HepG2 (cell line): ENCODE measurements around the gene ANXA6.

ENCODE experiments used
- ARID3A ChIP-seq: IDR thresholded peaks from 2 replicates; pipeline ENCODE4 v1.6.1; 2012; ENCODE audit warnings: low read depth, low read length, improper control_type of control experiment
- BRCA1 ChIP-seq: sonication (generic); formaldehyde crosslinking; IDR thresholded peaks from 2 replicates; pipeline ENCODE4 v1.4.0; 2020; ENCODE audit warnings: missing genetic modification reagents
- POLR2AphosphoS5 ChIP-seq: IDR thresholded peaks from 2 replicates; pipeline ENCODE4 v1.6.1; 2012; ENCODE audit warnings: low read depth, low read length
- SP4 ChIP-seq: sonication (generic); formaldehyde crosslinking; IDR thresholded peaks from 2 replicates; pipeline ENCODE4 v1.8.1; 2023; ENCODE audit warnings: mild to moderate bottlenecking, missing genetic modification reagents
- ZBTB2 ChIP-seq: sonication (generic); formaldehyde crosslinking; IDR thresholded peaks from 2 replicates; pipeline ENCODE4 v1.8.0; 2022; ENCODE audit warnings: low read depth, missing genetic modification reagents
- ZFP41 ChIP-seq: sonication (generic); formaldehyde crosslinking; IDR thresholded peaks from 2 replicates; pipeline ENCODE4 v1.4.0; 2020; ENCODE audit warnings: mild to moderate bottlenecking, missing genetic modification reagents, borderline replicate concordance
- TF ChIP-seq, protein P1 (sequence below), 2 experiments: IDR thresholded peaks; 2 replicates each; pipeline ENCODE4 v1.6.1; 2011 to 2012; ENCODE audit warnings: low read length in 2 of 2, borderline replicate concordance in 1 of 2, low read depth in 1 of 2, mild to moderate bottlenecking in 1 of 2, moderate library complexity in 1 of 2
- TF ChIP-seq, protein P2 (sequence below): sonication (generic); formaldehyde crosslinking; IDR thresholded peaks from 2 replicates; pipeline ENCODE4 v1.5.0; 2020; ENCODE audit warnings: mild to moderate bottlenecking, missing genetic modification reagents, moderate library complexity
- TF ChIP-seq, protein P3 (sequence below): sonication (generic); formaldehyde crosslinking; IDR thresholded peaks from 2 replicates; pipeline ENCODE4 v1.9.0; 2021; ENCODE audit warnings: missing genetic modification reagents, borderline replicate concordance

GRCh38 chr5:151123897-151124751, 33.5 kb downstream of the ANXA6 start:
- TF ChIP-seq ZFP41 (CRISPR knock-in tag), result no peak
- no peak for TF ChIP-seq ZBTB2
- TF ChIP-seq SP4, result no peak
- TF ChIP-seq POLR2AphosphoS5, result no peak
- TF ChIP-seq, protein P1, sequence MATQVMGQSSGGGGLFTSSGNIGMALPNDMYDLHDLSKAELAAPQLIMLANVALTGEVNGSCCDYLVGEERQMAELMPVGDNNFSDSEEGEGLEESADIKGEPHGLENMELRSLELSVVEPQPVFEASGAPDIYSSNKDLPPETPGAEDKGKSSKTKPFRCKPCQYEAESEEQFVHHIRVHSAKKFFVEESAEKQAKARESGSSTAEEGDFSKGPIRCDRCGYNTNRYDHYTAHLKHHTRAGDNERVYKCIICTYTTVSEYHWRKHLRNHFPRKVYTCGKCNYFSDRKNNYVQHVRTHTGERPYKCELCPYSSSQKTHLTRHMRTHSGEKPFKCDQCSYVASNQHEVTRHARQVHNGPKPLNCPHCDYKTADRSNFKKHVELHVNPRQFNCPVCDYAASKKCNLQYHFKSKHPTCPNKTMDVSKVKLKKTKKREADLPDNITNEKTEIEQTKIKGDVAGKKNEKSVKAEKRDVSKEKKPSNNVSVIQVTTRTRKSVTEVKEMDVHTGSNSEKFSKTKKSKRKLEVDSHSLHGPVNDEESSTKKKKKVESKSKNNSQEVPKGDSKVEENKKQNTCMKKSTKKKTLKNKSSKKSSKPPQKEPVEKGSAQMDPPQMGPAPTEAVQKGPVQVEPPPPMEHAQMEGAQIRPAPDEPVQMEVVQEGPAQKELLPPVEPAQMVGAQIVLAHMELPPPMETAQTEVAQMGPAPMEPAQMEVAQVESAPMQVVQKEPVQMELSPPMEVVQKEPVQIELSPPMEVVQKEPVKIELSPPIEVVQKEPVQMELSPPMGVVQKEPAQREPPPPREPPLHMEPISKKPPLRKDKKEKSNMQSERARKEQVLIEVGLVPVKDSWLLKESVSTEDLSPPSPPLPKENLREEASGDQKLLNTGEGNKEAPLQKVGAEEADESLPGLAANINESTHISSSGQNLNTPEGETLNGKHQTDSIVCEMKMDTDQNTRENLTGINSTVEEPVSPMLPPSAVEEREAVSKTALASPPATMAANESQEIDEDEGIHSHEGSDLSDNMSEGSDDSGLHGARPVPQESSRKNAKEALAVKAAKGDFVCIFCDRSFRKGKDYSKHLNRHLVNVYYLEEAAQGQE (IDR thresholded peaks at IDR 0.05; ENCODE audit: borderline replicate concordance in 1 of 2, low read depth in 1 of 2, low read length in 2 of 2), result no peak
- TF ChIP-seq, protein P2, sequence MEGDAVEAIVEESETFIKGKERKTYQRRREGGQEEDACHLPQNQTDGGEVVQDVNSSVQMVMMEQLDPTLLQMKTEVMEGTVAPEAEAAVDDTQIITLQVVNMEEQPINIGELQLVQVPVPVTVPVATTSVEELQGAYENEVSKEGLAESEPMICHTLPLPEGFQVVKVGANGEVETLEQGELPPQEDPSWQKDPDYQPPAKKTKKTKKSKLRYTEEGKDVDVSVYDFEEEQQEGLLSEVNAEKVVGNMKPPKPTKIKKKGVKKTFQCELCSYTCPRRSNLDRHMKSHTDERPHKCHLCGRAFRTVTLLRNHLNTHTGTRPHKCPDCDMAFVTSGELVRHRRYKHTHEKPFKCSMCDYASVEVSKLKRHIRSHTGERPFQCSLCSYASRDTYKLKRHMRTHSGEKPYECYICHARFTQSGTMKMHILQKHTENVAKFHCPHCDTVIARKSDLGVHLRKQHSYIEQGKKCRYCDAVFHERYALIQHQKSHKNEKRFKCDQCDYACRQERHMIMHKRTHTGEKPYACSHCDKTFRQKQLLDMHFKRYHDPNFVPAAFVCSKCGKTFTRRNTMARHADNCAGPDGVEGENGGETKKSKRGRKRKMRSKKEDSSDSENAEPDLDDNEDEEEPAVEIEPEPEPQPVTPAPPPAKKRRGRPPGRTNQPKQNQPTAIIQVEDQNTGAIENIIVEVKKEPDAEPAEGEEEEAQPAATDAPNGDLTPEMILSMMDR (CRISPR knock-in tag), result no peak
- TF ChIP-seq, protein P3, sequence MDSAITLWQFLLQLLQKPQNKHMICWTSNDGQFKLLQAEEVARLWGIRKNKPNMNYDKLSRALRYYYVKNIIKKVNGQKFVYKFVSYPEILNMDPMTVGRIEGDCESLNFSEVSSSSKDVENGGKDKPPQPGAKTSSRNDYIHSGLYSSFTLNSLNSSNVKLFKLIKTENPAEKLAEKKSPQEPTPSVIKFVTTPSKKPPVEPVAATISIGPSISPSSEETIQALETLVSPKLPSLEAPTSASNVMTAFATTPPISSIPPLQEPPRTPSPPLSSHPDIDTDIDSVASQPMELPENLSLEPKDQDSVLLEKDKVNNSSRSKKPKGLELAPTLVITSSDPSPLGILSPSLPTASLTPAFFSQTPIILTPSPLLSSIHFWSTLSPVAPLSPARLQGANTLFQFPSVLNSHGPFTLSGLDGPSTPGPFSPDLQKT (CRISPR knock-in tag), result no peak
- no peak for TF ChIP-seq BRCA1
- no peak for TF ChIP-seq ARID3A
